WERI-Rb-1 (cell line): ENCODE measurements around the gene ASF1B.

Source experiments
- DNase-seq: peaks from one replicate; pipeline ENCODE4 v3.0.0-alpha.2; 2020
- H3K27ac ChIP-seq: fragments of 250-450 bp; sonication (Bioruptor Pico); 2 replicates; pipeline ENCODE4 v1.5.1; 2020; ENCODE audit warnings: mild to moderate bottlenecking, moderate library complexity
- H3K27me3 ChIP-seq: fragments of 250-450 bp; sonication (Bioruptor Pico); 2 replicates; pipeline ENCODE4 v1.5.1; 2021; ENCODE audit warnings: mild to moderate bottlenecking, low read depth, moderate library complexity; ENCODE audit not compliant: insufficient read depth, severe bottlenecking
- H3K36me3 ChIP-seq: fragments of 250-450 bp; sonication (Bioruptor Pico); 2 replicates; pipeline ENCODE4 v1.5.1; 2020; ENCODE audit warnings: mild to moderate bottlenecking, moderate library complexity
- H3K4me3 ChIP-seq: 2 replicates; pipeline ENCODE4 v1.5.1; 2011; ENCODE audit warnings: low read depth, mild to moderate bottlenecking, control low read depth, low read length
- H3K9me3 ChIP-seq: fragments of 250-450 bp; sonication (Bioruptor Pico); 2 replicates; pipeline ENCODE4 v1.5.1; 2021; ENCODE audit warnings: mild to moderate bottlenecking, moderate library complexity; ENCODE audit not compliant: severe bottlenecking
- TF ChIP-seq, protein P1 (sequence below): IDR thresholded peaks from 2 replicates; pipeline ENCODE4 v1.5.1; 2011; ENCODE audit warnings: low read depth, mild to moderate bottlenecking, control low read depth, inconsistent platforms, low read length

The ASF1B gene

DNA sequence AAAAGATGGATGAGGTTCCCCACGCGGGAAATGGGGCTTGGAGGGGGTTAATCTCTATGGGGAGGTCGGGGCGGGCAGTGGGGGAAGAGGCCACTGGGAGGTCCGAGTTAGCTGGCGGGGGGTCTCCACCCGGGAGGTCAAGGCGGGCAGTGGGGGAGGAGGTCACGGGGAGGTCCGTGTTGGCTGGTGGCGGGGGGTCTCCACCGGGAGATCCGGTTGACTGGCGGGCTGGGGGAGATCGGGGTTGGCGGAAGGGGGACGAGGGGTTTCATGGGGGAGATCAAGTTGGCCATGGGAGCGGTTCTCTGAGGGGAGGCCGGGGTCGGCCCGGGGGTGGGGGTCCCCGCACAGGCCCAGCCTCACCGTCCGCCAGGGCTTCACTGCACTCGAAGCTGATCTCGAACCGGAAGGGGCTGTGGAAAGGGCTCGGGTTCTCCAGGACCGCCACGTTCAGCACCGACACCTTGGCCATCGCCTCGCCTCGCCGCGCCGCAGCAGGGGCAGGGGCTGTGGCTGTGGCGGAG lies 342 bp downstream of the ASF1B start:
- peaks cover 16% of the 10 kb centered on the region for H3K36me3 ChIP-seq
- DNase-seq, result no peak
- TF ChIP-seq, protein P1, sequence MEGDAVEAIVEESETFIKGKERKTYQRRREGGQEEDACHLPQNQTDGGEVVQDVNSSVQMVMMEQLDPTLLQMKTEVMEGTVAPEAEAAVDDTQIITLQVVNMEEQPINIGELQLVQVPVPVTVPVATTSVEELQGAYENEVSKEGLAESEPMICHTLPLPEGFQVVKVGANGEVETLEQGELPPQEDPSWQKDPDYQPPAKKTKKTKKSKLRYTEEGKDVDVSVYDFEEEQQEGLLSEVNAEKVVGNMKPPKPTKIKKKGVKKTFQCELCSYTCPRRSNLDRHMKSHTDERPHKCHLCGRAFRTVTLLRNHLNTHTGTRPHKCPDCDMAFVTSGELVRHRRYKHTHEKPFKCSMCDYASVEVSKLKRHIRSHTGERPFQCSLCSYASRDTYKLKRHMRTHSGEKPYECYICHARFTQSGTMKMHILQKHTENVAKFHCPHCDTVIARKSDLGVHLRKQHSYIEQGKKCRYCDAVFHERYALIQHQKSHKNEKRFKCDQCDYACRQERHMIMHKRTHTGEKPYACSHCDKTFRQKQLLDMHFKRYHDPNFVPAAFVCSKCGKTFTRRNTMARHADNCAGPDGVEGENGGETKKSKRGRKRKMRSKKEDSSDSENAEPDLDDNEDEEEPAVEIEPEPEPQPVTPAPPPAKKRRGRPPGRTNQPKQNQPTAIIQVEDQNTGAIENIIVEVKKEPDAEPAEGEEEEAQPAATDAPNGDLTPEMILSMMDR, result no peak
- H3K4me3 ChIP-seq, result peak overlapping the region; percentile 74
- H3K27ac ChIP-seq, result peak overlapping the region; percentile 90
- H3K27me3 ChIP-seq, result no peaks in the 10 kb centered on the region
- H3K9me3 ChIP-seq, result no peaks in the 10 kb centered on the region

DNA sequence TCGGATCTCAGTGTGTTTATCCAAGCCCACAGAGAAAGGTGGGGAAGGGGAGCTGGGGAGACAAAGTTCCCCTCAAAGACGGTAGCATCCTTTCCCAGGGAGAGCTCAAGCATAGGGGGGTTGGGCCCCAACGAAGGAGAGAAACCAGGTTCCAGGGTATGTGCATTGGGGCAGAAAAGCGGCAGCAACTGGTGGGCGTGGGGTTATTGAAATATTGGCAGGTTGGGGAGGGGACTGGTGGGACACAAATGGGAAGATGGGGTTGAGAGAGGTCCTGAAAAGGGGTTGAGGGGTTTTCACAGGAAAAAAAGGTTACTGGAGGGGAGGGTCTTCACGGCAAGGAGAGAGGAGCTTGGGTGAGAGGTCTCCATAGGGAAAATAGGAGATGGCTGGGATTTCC lies 1.0 kb downstream of the ASF1B start:
- H3K36me3 ChIP-seq, result peaks cover 16% of the 10 kb centered on the region
- H3K4me3 ChIP-seq, result peak overlapping the region; percentile 74
- DNase-seq, result no peak
- TF ChIP-seq, protein P1, result no peak
- H3K27ac ChIP-seq, result peak overlapping the region; percentile 90; the same call in 1 of the 2 replicates
- no peaks in the 10 kb centered on the region for H3K9me3 ChIP-seq
- H3K27me3 ChIP-seq, result no peaks in the 10 kb centered on the region

DNA sequence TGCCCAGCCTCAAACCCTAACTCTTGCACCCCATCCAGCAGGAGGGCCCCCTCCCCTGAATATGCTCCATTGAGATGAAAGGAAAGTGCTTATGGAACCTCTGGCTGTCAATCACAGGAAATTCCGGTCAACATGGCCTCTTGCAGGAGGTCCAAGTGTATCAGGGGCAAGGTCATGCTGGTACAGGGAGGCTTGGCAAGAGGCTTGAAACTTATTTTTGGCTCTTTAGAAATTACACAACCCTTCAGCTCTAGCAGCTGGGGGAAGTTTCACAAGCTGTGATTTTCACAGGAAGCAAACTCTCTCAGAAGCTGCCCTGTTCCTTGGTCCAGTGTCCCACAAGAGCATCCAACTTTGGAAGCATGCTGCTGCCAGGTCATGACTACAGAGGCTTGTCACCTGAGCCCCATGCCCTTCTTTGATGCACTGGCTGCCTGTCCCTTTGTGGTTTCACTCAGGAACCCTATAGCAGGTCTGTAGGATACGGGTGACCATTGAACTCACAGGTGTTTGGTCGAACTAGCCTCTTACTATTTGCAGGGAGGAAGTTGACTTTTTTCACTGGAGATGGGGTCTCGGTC lies 8.4 kb downstream of the ASF1B start:
- Histone ChIP-seq H3K9me3 (no peaks in the 10 kb centered on the region), H3K4me3 (no peak overlapping the region), H3K36me3 (peaks cover 42% of the 10 kb centered on the region), H3K27ac (no peak overlapping the region), H3K27me3 (no peaks in the 10 kb centered on the region)
- TF ChIP-seq, protein P1, result no peak
- DNase-seq, result no peak

DNA sequence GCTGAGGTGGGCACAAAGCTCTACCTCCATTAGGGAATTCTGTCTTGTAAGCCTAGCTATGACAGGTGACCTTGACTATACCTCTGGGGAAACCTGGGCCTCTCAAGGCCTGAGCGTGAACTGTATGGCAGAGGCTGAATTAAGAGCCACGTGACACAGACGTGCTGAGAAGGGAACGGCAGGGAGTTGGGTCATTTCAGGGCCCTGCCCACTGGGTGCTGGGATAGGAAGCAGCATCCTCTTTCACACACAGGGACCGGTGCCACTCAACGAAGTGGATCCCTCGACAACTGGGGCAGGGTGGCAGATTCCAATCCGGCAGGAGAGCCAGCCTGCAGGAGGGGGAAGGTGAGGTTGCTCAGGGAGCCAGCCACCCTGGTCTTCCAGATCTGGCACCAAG lies 9.2 kb downstream of the ASF1B start:
- H3K9me3 ChIP-seq, result no peaks in the 10 kb centered on the region
- H3K4me3 ChIP-seq, result no peak overlapping the region
- H3K36me3 ChIP-seq, result peaks cover 40% of the 10 kb centered on the region
- H3K27me3 ChIP-seq, result no peaks in the 10 kb centered on the region
- H3K27ac ChIP-seq, result no peak overlapping the region
- TF ChIP-seq, protein P1, result no peak
- no peak for DNase-seq

DNA sequence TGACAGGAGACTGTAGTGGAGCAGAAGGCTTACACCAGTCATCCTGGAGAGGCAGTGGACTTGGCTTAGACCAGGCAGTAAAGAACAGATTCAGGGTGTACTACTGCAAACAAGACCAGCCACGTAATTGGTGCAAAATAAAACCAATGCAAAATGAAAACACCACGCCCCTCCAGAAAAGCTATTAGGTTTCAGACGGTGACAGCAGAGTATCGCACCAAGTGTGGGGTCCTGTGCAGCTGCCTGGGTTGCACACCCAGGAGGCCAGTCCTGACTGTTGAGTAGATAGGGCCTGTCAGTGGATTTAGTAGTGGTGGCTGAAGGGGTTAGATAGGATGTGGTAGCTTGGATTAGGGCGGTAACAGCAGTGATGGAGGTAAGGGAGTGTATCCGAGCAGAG lies 13.5 kb downstream of the ASF1B start:
- TF ChIP-seq, protein P1, result no peak
- H3K27me3 ChIP-seq, result no peaks in the 10 kb centered on the region
- no peak for DNase-seq
- no peak overlapping the region for H3K27ac ChIP-seq
- peaks cover 48% of the 10 kb centered on the region for H3K36me3 ChIP-seq
- H3K4me3 ChIP-seq, result no peak overlapping the region
- no peaks in the 10 kb centered on the region for H3K9me3 ChIP-seq

DNA sequence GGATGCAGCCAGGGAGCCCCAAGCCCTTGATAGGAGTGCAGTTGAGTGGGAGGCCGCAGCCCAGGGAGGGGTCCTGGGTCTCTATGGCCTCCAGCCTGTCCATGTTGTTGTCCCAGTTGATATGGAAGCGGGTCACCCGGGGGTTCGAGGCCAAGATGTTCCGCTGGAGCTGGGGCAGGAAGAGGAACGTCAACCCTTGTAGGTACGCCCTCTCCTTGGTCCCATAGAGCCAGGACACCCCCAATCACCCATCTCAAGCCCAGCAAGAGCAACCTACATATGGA lies 15.9 kb downstream of the ASF1B start:
- Histone ChIP-seq H3K27me3 (no peaks in the 10 kb centered on the region), H3K36me3 (peaks cover 42% of the 10 kb centered on the region), H3K4me3 (no peak overlapping the region), H3K27ac (no peak overlapping the region), H3K9me3 (no peaks in the 10 kb centered on the region)
- no peak for DNase-seq
- TF ChIP-seq, protein P1, result no peak
